G401 (cell line): ENCODE measurements around the gene PTGES. TPM values are rescaled to one million over a fixed set of nuclear protein-coding genes. Genes with fewer than 3 reads are reported as not detected.

Experiments used
- DNase-seq: peaks from one replicate; pipeline ENCODE4 v3.0.0-alpha.2; 2015; ENCODE audit warnings: low spot score
- in situ Hi-C: cut with HindIII; loops from 2 replicates; pipeline ENCODE4 v1.10.0; 2016; ENCODE audit warnings: low sequenced_read_pairs, mixed read lengths
- total RNA-seq: library from RNA; depleted of rRNA; stranded (reverse); fragments of >200 nt; shearing (Covaris generic); gene quantifications from 2 replicates; pipeline ENCODE4 v1.2.3, GENCODE V29; 2014

The PTGES gene
- total RNA-seq, 1 experiment from 2014 or later, result 4.8 TPM

DNA sequence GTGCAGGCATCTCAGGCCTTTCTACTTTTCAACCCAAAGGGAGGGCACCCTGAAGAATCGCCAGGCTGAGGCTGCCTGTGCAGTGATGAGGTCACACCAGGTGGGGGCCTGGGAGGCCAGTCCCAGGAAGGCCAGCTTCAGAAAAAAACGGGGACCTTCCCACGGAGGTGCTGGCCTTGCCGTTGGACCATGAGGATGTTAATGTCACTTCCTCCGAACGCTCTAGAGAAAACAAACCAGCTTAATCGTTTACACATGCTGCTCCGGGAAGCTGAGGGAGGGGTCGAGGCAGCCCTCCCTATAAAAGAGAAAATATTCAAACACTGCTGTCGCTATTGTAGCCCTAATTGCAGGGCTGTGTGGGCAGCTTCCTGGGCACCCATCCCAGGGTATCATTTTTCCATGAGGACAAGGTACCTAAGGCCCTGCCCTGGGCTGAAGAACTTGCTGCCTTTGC lies 27.0 kb downstream of the PTGES start:
- no peak for DNase-seq
- in situ Hi-C loops, result loop anchor here (5.0 kb wide), 1 partner anchor 51 kb away; no protein-coding TSS in a partner anchor

DNA sequence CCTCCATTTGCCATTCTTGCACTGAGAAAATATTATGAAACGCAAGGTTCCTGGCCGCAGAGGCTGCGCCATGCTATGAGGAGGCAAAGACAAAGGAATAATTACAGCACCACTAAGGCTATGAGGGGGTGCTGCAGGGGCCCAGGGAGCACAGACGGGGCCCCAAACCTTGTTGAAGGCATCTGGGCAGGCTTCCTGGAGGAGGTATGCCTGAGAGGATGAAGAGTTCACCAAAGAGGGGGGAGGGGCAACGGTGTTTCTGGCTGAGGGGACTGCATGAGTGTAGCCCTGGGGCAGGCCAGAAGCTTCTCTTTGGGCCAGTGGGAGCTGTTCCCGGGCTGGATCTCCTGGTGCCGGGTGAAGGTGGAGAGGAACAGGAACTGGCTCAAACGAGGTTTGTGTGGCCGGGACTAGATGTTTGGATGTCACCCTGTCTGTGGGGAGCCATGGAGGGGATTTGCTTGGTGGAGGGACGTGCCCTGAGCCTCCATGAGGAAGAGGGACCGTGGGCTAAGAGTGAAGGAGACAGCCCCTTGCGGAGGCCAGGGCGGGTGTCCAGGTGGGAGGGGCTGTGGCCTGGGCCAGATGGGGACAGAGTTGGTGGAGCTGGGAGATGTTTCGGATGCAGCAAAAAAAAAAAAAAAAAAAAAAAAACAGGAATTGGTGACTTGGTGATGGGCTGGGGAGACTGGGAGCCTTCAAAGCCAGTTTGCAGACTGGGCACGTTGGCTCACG lies 28.2 kb downstream of the PTGES start:
- in situ Hi-C loops, result loop anchor here (5.0 kb wide), 1 partner anchor 53 kb away; no protein-coding TSS in a partner anchor
- DNase-seq, result no peak

DNA sequence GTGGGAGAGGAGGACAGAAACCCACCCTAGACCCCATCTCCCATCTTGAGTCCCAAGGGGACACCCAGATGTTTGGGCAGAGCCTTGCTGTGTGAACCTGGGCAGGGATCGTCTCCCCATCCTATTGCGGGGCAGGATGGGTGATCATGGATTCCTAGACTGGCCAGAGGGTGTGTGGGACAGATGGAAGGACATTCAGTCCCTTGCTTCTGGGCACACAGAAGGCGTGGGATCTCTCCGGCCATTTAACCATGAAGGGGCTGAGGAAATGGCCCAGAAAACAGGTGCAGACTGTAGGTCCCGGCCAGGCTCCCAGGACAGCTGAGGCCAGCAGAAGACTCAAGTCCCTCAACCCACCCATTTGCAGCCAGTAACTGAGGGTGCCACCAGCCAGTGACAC lies 29.9 kb downstream of the PTGES start:
- DNase-seq, result no peak
- in situ Hi-C loops, result no loop called here

DNA sequence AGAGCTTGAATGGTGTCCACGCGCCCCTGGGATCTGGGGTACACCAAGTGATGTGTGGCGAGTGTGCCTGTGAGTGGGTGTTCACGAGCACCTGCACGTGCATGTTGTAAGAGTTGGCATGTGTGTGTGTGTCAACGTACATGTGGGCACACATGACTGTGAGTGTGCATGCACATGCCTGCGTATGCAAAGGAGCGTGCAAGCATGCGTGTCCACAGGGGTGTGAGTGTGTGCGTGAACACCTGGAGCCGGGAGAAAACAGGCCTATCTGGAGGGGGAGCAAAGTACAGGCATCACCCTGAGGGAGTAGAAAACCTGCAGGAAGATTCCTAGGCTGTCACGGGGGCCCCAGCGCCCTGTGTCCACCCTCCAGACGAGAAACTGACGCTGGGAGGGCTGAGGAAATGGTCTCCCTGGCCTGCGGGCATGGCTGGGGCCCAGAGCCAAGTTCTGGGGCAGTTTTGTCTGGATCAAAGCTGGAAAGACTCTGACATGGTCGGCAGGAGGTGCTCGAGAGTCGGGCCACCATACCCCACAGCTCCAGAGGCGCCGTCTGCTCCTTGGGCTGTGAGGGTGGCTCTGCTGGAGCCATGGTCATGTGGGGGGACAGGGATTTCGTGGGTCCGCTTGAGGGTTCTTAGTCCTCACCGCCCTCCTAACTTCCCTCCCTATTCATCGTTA lies 31.8 kb downstream of the PTGES start:
- no peak for DNase-seq
- in situ Hi-C loops, result no loop called here

DNA sequence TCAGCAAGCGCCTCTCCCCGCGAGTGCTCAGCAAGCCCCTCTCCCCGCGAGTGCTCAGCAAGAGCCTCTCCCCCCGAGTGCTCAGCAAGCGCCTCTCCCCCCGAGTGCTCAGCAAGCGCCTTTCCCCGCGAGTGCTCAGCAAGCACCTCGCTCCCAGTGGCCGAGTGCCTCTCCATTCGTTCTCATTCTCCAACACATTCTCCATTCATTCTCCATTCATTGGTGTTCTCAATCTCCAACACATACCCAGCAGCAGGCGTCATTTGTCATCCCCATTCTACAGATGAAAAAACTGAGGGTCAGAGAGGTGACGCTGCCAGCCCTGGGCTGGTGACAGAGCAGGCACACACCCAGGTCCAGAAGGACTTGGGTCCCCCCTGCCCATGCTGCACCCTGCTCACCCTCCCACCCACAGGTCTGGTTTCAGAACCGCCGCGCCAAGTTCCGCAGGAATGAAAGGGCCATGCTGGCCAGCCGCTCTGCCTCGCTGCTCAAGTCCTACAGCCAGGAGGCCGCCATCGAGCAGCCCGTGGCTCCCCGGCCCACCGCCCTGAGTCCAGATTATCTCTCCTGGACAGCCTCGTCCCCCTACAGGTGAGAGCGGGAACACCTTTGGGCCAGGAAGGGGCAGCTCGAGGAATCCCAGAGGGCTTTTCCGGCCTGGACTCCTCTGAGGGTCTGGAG lies 32.5 kb downstream of the PTGES start:
- no peak for DNase-seq
- in situ Hi-C loops, result no loop called here

DNA sequence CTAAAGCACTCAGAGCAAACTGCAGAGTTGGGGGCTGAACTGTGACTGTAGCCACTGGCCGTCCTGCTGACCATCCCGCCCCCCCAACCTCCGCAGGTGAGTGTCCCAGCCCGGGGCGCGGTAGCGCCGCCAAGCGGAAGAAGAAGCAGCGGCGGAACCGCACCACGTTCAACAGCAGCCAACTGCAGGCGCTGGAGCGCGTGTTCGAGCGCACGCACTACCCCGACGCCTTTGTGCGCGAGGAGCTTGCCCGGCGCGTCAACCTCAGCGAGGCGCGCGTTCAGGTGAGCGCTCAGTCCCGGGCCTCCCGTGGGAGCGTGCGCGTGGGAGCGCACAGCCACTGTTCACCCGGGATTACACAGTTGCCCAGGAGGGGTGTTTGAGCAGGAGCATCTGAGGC lies 33.7 kb downstream of the PTGES start:
- no peak for DNase-seq
- in situ Hi-C loops, result no loop called here

DNA sequence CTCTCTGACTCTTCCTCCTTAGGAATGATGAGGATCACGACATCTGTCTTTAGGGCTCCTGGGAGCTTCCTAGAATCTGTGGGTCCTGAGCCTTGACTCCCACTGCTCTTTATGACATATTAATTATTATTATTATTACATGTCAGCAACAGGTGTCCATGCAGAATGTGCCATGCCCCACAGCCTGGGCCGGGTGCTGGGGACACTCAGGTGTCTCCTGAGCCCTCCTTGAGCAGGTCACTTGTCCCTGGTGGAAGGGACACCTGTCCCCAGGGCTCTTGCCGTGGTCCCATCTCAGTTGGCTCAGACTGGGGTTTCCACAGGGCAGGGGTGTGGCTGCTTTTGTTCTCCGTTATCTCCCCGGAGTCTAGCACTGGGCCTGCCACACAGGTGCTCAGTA lies 34.2 kb downstream of the PTGES start:
- DNase-seq, result no peak
- in situ Hi-C loops, result no loop called here

DNA sequence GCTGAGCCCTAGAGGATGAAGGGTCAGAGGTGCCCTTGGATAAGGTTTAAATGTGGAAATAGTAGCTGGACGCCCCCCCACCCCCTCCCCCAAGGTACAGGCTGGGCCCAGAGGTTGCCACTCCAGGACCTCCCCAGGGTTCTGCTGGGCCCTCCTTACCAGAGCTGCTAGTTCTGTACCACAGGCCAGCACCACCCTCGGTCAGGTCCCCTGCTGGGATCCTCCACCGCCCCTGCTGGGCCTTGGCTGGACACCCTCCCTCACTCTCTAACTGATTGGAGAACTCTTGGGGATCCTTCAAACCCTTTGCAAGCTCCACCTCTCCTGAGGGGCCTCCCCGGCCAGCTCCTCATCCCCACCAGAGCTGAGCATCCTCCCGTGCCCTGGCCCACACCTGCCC lies 34.9 kb downstream of the PTGES start:
- DNase-seq, result no peak
- in situ Hi-C loops, result no loop called here

DNA sequence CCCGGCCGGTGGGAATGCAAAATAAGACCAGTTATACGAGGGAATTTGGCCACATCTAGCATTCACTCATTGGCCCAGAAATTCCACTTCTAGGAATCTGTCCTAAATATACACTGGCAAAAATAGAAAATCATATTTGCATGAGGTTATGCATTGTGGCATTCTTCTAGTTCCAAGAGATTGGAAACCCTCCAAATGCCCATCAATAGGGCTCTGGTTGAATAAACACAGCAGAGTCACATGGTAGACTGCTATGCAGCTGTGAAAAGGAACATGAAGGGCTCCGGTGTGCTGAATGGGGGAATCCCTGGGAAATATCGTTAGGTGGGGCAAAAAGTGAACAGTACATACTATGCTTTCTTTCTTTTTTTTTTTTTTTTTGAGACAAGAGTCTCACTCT lies 36.8 kb downstream of the PTGES start:
- in situ Hi-C loops, result no loop called here
- DNase-seq, result no peak

DNA sequence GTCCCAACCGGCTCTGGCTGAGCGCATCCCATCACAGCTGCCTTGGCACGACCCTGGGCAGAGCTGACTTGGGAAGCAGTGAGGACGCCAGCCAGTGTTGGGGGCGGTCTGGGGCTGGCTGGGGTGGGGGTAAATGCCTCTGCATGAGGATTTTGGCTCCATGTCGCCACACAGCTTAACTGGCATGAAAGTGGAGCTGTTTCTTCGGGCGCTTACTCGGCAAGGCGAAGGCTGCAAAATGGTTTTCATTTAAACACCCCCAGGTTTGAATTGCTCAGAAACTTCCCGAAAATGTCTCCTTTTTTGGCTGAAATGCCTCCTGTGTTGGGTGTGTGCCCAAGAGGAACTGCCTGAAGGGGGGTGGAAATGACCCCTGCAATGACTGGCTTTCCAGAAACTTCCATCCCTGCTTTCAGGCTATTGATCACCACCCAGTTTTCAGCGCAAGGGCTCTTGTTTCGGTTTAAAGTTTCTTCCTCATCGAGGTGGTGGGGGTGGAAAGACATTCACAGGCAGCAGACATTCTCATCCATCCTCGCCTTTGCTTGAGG lies 38.3 kb downstream of the PTGES start:
- no peak for DNase-seq
- in situ Hi-C loops, result no loop called here

DNA sequence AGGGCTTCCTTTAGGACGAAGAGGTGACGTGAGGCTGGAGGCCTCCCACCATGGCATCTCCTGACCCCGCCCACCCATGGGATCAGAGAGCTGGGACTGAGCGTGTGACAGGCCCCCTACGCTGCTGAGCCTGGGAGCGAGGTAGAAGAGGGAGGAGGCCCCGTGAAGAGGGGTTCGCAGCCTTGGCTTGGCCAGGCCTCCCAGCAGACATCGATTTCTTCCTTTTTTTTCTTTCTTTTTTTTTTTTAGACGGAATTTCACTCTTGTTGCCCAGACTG lies 39.5 kb downstream of the PTGES start:
- no peak for DNase-seq
- in situ Hi-C loops, result no loop called here

DNA sequence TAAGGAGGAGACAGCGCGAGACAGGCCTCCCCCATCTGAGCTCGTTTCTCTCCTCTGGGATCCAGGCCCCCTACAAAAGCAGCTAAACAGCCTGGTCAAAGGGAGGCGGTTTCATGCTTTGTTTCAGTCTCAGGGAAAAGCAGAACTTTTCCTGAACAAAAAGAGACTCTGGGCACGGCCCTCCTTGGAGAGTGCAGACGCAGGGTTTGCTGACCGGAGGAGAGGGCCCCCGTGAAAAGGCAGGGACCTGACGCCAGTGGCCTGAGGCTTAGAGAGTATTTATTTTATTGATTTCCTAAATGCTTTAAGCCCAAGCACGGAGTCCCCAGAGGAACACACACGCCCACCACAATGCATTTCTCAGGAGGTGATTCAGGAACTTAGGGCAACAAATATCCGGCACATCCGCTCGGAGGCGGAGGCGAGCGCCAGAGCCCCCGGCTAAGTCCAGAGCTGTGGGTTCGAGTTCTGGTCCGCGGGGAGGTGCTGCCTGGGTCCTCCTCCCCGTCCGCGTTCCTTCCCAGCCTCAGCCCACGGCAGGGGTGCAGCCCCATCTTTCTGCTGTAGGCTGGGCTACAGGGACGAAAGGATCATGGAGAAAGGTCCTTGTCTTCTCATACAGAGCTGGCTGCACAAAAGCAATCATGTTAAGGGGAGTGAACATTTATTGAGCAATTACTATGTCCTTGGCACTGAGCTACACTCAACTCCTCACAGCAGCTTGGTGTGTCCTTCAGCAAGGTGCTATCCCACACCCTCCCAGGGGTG lies 40.0 kb downstream of the PTGES start:
- in situ Hi-C loops, result no loop called here

DNA sequence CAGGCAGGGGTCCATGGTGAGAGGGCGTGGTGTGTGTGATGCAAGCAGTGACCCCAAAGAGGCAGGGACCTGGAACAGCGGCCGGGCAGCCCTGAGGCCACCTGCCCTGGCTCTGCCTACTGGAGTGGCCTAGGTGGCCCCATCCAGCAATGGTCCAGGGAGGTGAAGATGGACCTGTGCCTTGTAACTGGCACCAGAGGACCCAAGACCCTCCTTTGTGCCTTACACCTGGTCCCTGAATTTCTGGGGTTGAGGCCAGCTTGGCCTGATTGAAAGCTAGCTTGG lies 42.7 kb downstream of the PTGES start:
- in situ Hi-C loops, result no loop called here
- DNase-seq, result no peak

More for the DNA sequence above, 40.0 kb downstream of the PTGES start:
- peak; percentile 26 for DNase-seq

DNA sequence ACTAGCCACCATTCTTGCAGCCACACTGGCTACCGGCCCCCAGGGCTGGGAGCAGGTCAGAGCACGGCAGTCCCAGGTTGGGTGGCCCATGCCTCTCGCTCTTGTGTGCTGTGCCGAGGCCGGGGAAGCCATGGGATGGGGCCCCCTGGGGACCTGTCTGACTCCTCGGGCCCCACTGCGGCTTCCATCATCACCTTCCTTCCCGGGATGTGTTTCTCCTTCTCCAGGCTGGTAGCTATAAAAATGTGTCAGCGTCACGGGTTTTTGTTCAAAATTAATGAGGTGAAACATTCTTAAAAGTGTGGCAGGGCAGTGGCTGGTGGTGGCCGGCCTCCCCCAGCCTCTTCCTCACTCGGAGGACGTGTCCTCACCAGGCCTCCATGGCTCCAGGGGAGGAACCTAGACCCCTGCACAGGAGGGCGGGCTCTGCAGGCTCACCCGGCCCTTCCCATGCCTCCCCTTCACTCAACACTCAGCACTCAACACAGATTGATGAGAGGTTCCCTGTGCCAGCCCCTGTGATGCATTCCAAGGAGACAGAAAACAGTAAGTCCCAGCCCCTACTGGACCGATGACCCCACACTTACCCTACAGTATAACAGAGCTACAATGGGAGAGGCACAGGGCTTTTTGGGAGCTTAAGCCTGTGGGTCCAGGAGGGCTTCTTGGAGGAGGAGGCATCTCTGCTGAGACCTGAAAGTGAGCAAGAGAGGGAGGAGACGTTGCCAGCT lies 43.2 kb downstream of the PTGES start:
- in situ Hi-C loops, result no loop called here
- DNase-seq, result no peak

DNA sequence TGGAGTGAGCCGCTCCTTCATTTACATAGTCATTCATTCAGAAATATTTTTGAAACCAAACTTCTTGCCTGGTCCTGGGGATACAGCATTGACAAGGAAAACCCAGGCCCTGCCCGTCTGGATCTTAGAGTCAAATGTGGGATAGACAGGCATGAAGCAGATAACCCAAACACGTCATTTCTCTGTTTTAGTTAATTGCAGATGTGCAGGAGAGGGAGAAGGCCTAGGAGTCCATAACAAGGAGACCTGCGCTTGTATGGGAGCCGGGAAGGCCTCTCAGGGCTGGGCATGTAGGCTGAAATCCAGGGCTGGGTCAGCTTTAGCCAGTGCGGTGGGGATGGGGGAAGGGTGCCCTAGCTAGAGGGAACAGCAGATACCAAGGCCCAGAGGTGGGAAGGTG lies 44.0 kb downstream of the PTGES start:
- in situ Hi-C loops, result no loop called here
- no peak for DNase-seq

DNA sequence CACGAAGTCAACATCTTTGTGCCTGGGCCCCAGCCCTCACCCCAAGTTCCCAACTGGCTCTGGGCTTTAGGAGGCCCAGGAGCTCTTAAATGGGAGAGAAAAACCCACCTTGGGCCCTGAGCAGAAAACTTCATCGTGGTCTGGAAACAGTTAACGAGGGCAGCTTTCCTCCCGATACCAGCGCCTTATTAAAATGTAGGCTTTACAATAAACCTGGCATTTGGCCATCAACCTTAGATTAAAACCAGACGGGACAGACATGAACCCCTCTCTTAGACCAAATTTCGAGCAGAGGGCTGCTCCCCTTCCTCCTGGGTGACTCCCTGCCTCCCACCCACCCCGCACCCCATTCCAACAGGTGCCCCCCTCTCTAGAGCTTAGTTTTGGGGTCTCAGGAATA lies 48.0 kb downstream of the PTGES start:
- DNase-seq, result no peak
- in situ Hi-C loops, result no loop called here

DNA sequence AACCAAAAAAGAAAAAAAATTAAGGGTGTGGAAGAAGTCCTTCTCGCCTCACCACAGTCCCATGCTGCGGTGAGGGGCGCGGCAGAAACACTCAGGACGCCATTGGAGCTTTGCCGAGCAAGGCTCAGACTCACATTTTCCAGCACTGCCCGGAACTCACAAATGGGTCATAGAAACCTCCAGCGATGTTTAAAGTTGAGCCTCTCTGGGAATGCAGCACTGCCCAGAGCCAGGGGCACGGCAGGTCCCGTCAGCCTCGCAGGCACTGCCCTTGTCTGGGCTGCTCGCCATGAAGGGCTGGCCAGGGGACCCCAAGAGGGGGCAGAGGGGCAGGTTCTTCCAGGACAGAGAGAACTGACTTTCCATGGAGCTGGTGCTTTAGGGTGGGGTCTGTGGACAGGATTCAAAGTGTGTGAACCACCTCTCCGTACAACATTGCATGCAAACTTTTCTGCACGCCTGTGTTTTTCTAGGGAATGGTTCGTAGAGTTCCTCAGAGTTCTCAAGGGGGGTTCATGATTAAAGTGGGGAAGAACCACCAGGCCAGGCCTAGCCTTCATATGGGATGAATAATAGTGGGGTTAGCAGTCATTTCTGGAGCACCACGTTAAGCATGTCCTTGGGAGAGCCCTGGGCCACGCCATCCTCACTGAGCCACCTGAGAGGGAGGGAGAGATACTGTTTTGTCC lies 49.0 kb downstream of the PTGES start:
- no peak for DNase-seq
- in situ Hi-C loops, result no loop called here
